Mammary microvascular endothelial cell (primary cell): ENCODE data around the gene HAO1. TPM values are rescaled to one million over a fixed set of nuclear protein-coding genes. Genes with fewer than 3 reads are reported as not detected.

Experiments
- total RNA-seq: library from RNA; depleted of rRNA; stranded (reverse); fragments of >200 nt; gene quantifications from 2 replicates; pipeline ENCODE4 v1.2.3, GENCODE V29; 2015

Gene HAO1
- total RNA-seq: not detected in 2 replicates

DNA sequence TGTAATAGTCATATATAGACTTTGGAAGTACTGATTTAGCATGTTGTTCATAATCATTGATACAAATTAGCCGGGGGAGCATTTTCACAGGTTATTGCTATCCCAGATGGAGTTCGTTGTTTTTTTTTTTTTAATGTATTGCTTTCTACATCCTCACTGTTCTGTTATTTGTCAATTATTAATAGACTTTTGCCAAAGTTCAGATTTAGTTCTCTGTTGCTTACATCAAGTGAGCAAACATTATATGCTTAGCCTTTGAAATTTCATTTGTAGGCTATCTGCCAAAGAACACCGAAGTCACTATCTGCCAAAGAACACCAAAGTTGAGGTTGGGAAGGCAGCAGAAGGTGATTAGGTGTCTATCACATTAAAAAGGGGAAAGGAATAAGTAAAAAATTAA is at the start of gene HAO1:
Gene HAO1 (minus strand): TSS at position 118 of the 400 bp plus-strand sequence. CDS start 36 bp downstream, at position 82.

Other genes starting within 250 kb of the HAO1 start
- gene TMX4, start 79.3 kb upstream of the HAO1 start, total RNA-seq: 17.7 and 18.4 TPM in 2 replicates
- 20.6 and 22.7 TPM in 2 replicates for gene PLCB1, start 191.8 kb upstream of the HAO1 start, total RNA-seq